RKO (cell line): ENCODE data around the gene ALG5.

Source experiments
- DNase-seq: peaks from one replicate; pipeline ENCODE4 v3.0.0-alpha.2; 2016; ENCODE audit warnings: low spot score

Gene ALG5

DNA sequence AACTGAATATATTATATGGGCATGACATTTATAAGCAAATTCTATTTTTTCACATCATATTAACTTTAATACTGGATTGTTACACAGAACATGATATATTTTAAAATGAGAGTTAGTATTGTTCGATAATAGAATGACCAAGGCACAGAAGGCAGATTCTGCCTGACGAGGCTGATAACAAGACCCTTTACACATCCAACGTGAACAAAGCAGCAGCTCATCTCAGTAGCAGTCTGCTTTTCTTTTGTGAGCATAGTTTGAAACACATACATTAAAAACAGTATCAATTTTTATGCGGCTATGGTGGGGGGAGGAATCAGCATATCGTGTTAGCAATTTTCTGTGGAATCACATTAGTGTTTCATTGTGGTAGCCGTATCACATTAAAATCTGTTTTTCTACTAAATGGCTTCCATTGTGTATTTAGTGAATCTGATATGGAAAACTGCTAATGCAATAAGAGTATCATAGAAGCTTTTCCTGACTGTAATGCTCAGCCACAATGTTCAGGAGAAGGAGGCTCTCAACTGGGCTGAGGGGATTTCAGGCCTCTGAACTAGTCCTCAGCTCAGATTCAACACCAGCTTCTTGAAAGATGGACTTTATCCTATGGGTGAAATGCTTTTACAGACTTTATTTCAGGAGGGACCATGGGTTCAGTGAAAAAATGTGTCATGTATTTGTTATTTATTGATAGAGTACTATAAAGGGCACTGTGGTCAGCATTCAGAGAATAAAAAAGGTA, 83.1 kb downstream of the ALG5 start:
- no peak for DNase-seq

DNA sequence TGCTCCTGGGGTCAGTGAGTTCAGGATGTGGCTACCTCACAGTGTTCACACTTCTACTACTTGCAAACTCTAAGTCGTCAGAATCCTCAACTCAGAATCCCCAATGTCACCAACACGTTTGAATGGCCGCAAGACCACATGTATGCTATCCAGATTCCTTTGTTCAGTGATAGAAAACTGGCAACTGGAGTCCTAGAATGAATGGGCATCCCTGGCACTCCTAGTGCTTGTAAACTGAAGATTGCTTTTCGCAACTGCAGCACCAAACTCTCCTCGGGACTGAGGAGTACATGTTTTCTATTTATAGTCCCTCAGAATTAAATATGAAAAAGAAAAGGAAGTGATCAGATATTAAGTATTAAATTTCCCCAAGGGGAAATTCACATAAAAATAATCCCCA, 84.0 kb downstream of the ALG5 start:
- DNase-seq: no peak

DNA sequence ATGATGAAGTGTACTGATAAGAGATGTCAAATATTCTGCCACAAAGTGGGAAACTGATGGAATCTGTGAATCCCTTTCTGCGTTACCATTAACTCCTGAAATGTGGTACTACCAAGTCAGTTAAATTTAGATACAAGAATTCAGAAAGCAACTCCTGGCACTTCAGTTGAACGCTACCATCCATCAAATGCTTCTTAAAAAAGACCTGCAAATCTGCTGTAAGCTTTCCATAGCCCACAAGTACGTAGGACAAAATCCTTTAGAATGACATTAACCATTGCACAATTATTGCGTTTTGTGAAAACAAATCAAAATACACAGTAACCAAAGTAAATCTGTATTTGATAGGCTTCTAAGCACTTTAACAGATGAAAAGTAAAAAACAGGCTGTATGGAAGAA, 84.5 kb downstream of the ALG5 start:
- no peak for DNase-seq

DNA sequence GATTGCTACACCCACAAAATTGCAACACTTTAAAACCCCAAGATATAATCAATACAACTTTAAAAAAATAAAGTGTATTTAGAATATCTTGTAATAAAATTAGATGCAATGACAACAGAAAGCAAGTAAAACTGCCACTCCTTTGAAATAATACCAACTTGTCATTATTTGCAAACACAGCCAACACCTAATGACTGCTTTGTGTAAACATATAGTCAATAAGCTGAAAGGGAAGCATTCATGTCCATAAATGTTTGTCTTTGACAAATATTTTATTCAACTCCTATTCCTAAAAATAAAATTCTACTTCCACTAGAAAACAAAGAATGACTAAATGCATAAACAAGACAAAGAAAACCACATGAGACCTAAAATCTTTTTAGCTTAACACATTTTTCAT, 85.7 kb downstream of the ALG5 start:
- no peak for DNase-seq

DNA sequence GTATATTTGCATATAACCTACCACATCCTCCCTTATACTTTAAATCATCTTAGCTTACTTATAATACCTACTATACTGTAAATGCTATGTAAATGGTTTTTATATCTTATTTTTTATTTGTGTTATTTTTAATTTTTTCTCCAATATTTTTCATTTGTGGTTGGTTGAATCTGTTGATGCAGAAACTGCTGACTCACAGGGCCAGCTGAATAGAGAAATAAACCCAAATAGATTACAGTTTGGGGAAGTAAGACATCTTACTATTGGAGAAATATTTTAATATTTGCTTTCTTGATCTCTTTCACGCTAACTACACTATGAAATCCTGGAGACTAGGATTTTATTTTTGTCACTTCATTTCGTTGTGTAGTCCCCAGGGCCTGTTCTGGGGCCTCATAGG, 86.2 kb downstream of the ALG5 start:
- DNase-seq: no peak

DNA sequence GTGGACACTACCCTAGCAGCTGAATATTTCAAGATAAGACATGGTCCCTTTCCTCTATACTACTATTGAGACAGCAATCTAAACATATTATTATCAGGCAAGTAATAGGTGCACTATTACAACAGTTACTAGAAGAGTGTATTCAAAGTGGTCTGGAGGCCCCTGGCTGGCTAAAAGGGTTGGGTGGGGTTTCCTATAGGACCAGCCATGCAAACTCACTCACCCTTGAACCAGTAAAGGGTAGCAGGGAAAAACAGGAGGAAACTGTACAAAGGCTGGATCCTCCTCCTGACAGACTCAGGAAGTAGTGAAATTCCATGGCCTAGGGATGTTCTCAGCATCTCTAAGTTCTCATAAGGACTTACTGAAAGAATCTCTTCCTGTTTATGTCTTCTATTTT, 86.8 kb downstream of the ALG5 start:
- DNase-seq: no peak

DNA sequence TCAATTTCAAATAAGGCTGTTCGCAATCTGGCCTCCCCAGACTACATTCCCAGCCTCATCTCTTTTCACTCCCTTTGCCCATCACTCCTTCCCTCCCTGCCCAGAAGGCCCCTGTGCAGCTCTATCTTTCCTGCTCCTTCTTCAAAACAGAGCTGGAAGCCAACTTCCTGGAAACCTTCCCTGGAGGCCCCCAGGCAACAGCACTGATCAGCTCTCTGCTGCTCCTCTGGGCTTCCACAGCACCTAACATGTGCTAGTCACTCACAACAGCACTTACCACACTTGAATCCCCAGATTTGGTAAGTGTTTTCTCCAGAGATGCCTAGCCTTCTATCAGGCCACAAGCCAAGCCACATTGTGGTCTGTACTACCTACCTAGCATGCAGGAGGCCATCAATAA, 88.6 kb downstream of the ALG5 start:
- no peak for DNase-seq

DNA sequence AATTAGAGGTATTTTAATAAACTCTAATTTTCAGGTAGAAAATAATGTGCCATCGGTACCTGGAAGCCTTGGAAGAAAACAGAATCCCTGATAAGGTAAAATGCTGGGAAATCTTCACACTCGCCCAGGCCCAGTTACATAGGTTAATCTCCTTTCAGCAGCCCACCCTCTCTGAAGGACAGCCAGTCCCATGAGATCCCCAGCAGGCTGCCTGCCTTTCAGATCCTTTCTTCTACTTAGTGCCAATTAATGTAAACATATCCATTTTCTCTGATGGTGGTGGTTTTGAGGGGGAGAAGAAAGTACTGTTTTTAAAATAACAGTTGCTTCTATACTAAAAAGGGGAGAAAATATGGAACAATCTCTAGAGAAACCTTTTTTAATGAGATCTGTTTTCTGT, 91.3 kb downstream of the ALG5 start:
- DNase-seq: no peak

DNA sequence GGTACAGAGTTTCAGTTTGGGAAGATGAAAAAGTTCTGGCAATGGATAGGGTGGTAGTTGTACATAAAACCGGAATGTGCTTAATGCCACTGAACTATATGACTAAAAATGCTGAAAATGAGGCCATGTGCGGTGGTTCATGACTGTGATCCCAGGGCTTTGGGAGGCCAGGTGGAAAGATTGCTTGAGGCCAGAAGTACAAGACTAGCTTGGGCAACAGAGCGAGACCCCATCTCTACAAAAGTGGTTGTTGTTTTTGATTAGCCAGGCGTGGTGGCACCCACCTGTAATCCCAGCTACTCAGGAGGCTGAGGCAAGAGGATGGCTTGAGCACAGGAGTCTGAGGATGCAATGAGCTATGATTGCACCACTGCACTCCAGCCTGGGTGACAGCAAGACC, 91.9 kb downstream of the ALG5 start:
- no peak for DNase-seq

DNA sequence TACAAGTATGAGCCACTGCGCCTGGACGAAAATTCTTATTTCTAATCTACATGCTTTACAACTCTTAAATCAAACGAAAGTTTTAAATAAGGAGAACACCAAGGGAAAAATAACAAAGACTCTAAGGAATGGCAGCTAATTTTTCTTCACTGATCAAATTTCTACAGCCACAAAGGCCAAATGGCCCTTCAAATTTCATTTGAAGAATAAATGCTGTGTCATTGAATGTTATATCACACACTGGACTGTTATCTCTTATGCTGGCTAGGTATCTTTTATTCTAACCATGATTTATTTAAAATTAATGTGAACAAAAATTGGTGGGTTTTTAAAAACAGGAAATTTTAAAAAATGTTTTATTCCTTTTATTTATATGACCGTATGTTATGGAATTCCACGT, 93.2 kb downstream of the ALG5 start:
- DNase-seq: no peak

DNA sequence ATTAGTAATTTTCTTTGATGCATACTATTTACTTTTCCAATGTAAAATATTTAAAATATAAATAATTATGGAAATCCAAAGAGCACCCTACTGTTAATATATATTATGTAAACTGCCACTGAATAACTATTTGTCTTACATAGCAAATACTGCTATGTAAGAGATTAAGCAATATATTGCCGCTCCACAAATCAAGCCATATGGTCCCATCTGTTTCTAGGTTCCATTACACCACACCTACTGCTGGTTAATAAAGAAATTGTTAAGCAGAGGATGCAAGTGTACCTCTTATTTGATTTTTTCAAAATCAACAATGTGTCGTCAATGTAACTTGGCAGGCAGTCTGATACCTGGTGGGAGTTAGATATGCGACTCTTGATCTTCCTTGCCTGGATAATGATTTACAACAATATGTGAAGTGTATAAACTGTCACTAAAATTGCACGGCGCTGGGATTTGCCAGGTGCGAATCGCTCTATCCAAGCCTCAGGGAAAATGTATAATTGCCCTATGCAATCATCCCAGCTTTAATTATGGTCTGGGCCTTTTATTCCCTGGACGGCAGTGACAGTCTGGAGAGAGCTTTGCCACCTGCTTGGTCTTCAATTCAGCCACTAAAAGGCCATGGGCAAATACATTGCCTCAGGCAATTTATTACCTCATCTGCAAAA, 95.1 kb downstream of the ALG5 start:
- no peak for DNase-seq
